A673 (cell line): Measurements from ENCODE around the gene ST3GAL6.

Experiments used
- EZH2 ChIP-seq: fragments of 200-600 bp; sonication (generic); IDR thresholded peaks from 2 replicates; pipeline ENCODE4 v1.6.1; 2017; ENCODE audit warnings: borderline replicate concordance, low read depth, mild to moderate bottlenecking, mixed read lengths, antibody characterized with exemption, low read length; ENCODE audit not compliant: poor library complexity, severe bottlenecking
- TF ChIP-seq, protein P1 (sequence below): fragments of 300-800, 200-600 bp; sonication (generic); conservative IDR thresholded peaks from 2 replicates; pipeline ENCODE4 v1.5.1; 2017; ENCODE audit warnings: low read depth, mild to moderate bottlenecking, antibody characterized with exemption, low read length, moderate library complexity, mixed read lengths

DNA sequence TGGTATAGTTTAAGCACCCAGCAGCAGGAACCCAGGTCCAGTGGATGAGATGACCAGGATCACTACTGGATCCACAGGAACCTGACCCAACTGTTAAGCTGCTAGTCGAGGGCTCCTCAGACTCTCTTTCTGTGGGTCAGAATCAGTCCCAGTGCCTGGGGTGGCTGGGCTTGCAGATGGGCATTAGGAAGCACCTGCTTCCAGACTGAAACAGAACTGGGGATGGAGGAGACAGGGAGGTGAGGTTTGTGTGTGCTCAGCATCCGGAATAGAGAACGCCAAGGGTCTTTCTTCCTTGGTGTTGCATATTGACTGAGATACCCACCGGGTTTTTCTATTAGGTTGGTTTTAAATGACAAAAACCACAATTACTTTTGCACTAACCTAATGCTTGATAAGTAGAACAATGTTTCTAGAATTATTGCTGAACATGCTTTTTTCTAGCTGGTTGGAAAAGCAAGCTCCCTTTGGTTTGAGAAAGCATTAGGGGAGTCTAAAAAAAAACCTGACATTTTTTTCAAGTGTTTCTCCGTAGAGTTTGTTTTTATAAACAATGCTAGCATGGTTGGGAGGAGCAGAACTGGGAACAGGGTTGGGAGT lies 779 bp downstream of the ST3GAL6 start:
- TF ChIP-seq, protein P1, sequence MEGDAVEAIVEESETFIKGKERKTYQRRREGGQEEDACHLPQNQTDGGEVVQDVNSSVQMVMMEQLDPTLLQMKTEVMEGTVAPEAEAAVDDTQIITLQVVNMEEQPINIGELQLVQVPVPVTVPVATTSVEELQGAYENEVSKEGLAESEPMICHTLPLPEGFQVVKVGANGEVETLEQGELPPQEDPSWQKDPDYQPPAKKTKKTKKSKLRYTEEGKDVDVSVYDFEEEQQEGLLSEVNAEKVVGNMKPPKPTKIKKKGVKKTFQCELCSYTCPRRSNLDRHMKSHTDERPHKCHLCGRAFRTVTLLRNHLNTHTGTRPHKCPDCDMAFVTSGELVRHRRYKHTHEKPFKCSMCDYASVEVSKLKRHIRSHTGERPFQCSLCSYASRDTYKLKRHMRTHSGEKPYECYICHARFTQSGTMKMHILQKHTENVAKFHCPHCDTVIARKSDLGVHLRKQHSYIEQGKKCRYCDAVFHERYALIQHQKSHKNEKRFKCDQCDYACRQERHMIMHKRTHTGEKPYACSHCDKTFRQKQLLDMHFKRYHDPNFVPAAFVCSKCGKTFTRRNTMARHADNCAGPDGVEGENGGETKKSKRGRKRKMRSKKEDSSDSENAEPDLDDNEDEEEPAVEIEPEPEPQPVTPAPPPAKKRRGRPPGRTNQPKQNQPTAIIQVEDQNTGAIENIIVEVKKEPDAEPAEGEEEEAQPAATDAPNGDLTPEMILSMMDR: no peak
- TF ChIP-seq EZH2: no peak
